Measurements from ENCODE around the gene DOCK3. TPM values are rescaled to one million over a fixed set of nuclear protein-coding genes. Genes with fewer than 3 reads are reported as not detected.

Gene DOCK3
- total and polyA plus RNA-seq, 2 donors (not counting 3 experiments of a cell fraction or from before 2014, with no cell fraction given), result 0.08 to 0.13 TPM

- peaks cover 48% of the 10 kb centered on the region for H3K4me1 ChIP-seq (ENCODE audit: control insufficient read depth, extremely low read depth, insufficient read depth, low read length)
- H3K36me3 ChIP-seq (ENCODE audit: control insufficient read depth in 2 of 2, extremely low read depth in 1 of 2, insufficient read depth in 2 of 2, low read length in 2 of 2), result peaks cover 20 to 36% of the 10 kb centered on the region in 2 experiments
- intact Hi-C loops (cut with micrococcal nuclease) (loop anchor here (1.0 to 10.0 kb wide), 4 partner anchors 280 to 1032 kb away; partner anchors contain the start of genes PARP3, RRP9 and TMEM115), dilution Hi-C loops (cut with MboI; ENCODE audit: extremely low pct_ligation_motif_present, low sequenced_read_pairs) (no loop called here)
- no peaks in the 10 kb centered on the region for H4K20me1 ChIP-seq (replicated peaks; ENCODE audit: control insufficient read depth, extremely low read depth, insufficient read depth, low read length)
- H3K27me3 ChIP-seq (ENCODE audit: control insufficient read depth in 2 of 2, insufficient read depth in 2 of 2, low read length in 2 of 2), result no peaks in the 10 kb centered on the region
- H3K9ac ChIP-seq (replicated peaks; ENCODE audit: extremely low read depth, insufficient read depth, low read length), result no peak overlapping the region
- no peak overlapping the region for H2AFZ ChIP-seq (ENCODE audit: low read depth, low read length)
- no peaks in the 10 kb centered on the region for H3K9me1 ChIP-seq (replicated peaks; ENCODE audit: control insufficient read depth, extremely low read depth, insufficient read depth, low read length)
- ChIA-PET POLR2A (no interaction called here), CTCF (interaction anchor here (0.6 to 3.2 kb wide), 24 partner anchors 10 to 1856 kb away, joined by 3 to 20 read pairs (median 4); partner anchors contain the start of genes CISH, DCAF1, HEMK1 and MAPKAPK3)
- FAIRE-seq, result peak; percentile 80
- no peak overlapping the region for H3K27ac ChIP-seq (ENCODE audit: insufficient read depth, low read depth, low read length)
- H3K9me3 ChIP-seq (replicated peaks; ENCODE audit: control insufficient read depth, insufficient read depth, low read length), result no peaks in the 10 kb centered on the region
- peak; percentile 53 for DNase-seq (ENCODE audit: low read depth, low spot score)
- BruUV-seq (replicated peaks), result no TSS peak
- H3K4me3 ChIP-seq (replicated peaks in 1 of 3; ENCODE audit: insufficient read depth in 1 of 3, low read depth in 1 of 3, low read length in 3 of 3), result no peak overlapping the region
- H3K79me2 ChIP-seq (ENCODE audit: control insufficient read depth, insufficient read depth, low read length), result peaks cover 68% of the 10 kb centered on the region
- H3K4me2 ChIP-seq (ENCODE audit: insufficient read depth, low read length), result no peak overlapping the region
- TF ChIP-seq MAX (IDR thresholded peaks at IDR 0.05; ENCODE audit: insufficient read depth, insufficient read length) (no peak), CTCF (IDR thresholded peaks at IDR 0.05; ENCODE audit: extremely low read depth in 1 of 2, insufficient read depth in 1 of 2, low read depth in 1 of 2, low read length in 2 of 2) (peak; percentile 80 to 84)
These were observed 714.9 kb downstream of the DOCK3 start for GRCh38 chr3:51389423-51390183.

Measured in endothelial cell of umbilical vein (primary cell).